Liver (tissue), 9 donors: ENCODE measurements around the gene SLC2A4RG. TPM values are rescaled to one million over a fixed set of nuclear protein-coding genes. Genes with fewer than 3 reads are reported as not detected.

Experiments used
- DNase-seq: peaks from one replicate; pipeline ENCODE4 v3.0.0-alpha.2; 2017; ENCODE audit warnings: low spot score
- H3K27ac ChIP-seq, 2 donors: one replicate each; pipeline ENCODE4 v1.7.0; 2013; ENCODE audit warnings: inconsistent platforms in 2 of 2, low read length in 2 of 2, control low read depth in 1 of 2, low read depth in 1 of 2, mild to moderate bottlenecking in 1 of 2
- H3K27me3 ChIP-seq, 4 donors: one replicate each; pipeline versions ENCODE4 v1.6.1 to v1.7.0; 2013; ENCODE audit warnings: low read length in 3 of 4, inconsistent platforms in 1 of 4, mild to moderate bottlenecking in 1 of 4, moderate library complexity in 1 of 4; ENCODE audit not compliant: control insufficient read depth in 4 of 4, insufficient read depth in 4 of 4
- H3K36me3 ChIP-seq, 4 donors: one replicate each; pipeline versions ENCODE4 v1.6.1 to v1.7.0; 2013; ENCODE audit warnings: low read length in 3 of 4, mild to moderate bottlenecking in 3 of 4, low read depth in 1 of 4, moderate library complexity in 1 of 4; ENCODE audit not compliant: control insufficient read depth in 4 of 4, insufficient read depth in 3 of 4
- H3K4me1 ChIP-seq, 4 donors: one replicate each; pipeline versions ENCODE4 v1.6.1 to v1.7.0; 2013; ENCODE audit warnings: low read length in 3 of 4, mild to moderate bottlenecking in 3 of 4, moderate library complexity in 1 of 4; ENCODE audit not compliant: control insufficient read depth in 4 of 4, insufficient read depth in 4 of 4
- H3K4me3 ChIP-seq, 3 donors: one replicate each; pipeline versions ENCODE4 v1.6.1 to v1.7.0; 2013; ENCODE audit warnings: low read length in 3 of 3, control low read depth in 1 of 3, low read depth in 1 of 3, mild to moderate bottlenecking in 1 of 3
- H3K9ac ChIP-seq, 2 donors: one replicate each; pipeline ENCODE4 v1.7.0; 2013; ENCODE audit warnings: low read length in 2 of 2, mild to moderate bottlenecking in 2 of 2, moderate library complexity in 2 of 2, control low read depth in 1 of 2, low read depth in 1 of 2
- H3K9me3 ChIP-seq, 4 donors: one replicate each; pipeline versions ENCODE4 v1.6.1 to v1.7.0; 2013; ENCODE audit warnings: low read length in 3 of 4; ENCODE audit not compliant: control insufficient read depth in 4 of 4
- CTCF ChIP-seq: fragments of 150-350 bp; IDR thresholded peaks from 2 replicates; pipeline ENCODE4 v1.5.1; 2017; ENCODE audit warnings: improper control_type of control experiment, low read depth, low read length; ENCODE audit not compliant: missing input control
- EGR1 ChIP-seq, 2 donors: IDR thresholded peaks; 2 replicates each; pipeline ENCODE4 v1.6.1; 2016 to 2018; ENCODE audit warnings: antibody characterized with exemption in 2 of 2, low read depth in 2 of 2
- FOXA1 ChIP-seq: IDR thresholded peaks from 2 replicates; pipeline ENCODE4 v1.6.1; 2016; ENCODE audit warnings: antibody characterized with exemption
- GABPA ChIP-seq, 2 donors: IDR thresholded peaks in 1 of 2; conservative IDR thresholded peaks in 1 of 2; 2 replicates each; pipeline ENCODE4 v1.6.1; 2016; ENCODE audit warnings: antibody characterized with exemption in 2 of 2, mild to moderate bottlenecking in 1 of 2, moderate library complexity in 1 of 2
- HNF4A ChIP-seq, 2 donors: conservative IDR thresholded peaks; 2 replicates each; pipeline ENCODE4 v1.6.1; 2016; ENCODE audit warnings: antibody characterized with exemption in 2 of 2, mild to moderate bottlenecking in 2 of 2
- JUND ChIP-seq, 2 donors: IDR thresholded peaks; 2 replicates each; pipeline ENCODE4 v1.6.1; 2016; ENCODE audit warnings: antibody characterized with exemption in 2 of 2
- NR2F2 ChIP-seq: IDR thresholded peaks from 2 replicates; pipeline ENCODE4 v1.6.1; 2016; ENCODE audit warnings: antibody characterized with exemption
- RXRA ChIP-seq, 2 donors: IDR thresholded peaks; 2 replicates each; pipeline ENCODE4 v1.6.1; 2017 to 2018; ENCODE audit warnings: antibody characterized with exemption in 2 of 2, mild to moderate bottlenecking in 1 of 2
- SP1 ChIP-seq: IDR thresholded peaks from 2 replicates; pipeline ENCODE4 v1.6.1; 2018; ENCODE audit warnings: antibody characterized with exemption, mild to moderate bottlenecking
- TAF1 ChIP-seq: conservative IDR thresholded peaks from 2 replicates; pipeline ENCODE4 v1.6.1; 2016; ENCODE audit warnings: antibody characterized with exemption, mild to moderate bottlenecking
- YY1 ChIP-seq: IDR thresholded peaks from 2 replicates; pipeline ENCODE4 v1.6.1; 2016; ENCODE audit warnings: antibody characterized with exemption, mild to moderate bottlenecking
- WGBS: extraction: QIAGEN DNeasy Blood & Tissue Kit; methylation state at CpG from one replicate; pipeline ENCODE4 v1.1.7; 2013; 5-methylcytosine and 5-hydroxymethylcytosine counted together
- polyA plus RNA-seq, 2 donors: library from polyadenylated mRNA; stranded (reverse) in 1 of 2; unstranded in 1 of 2; fragments of 200-250 nt in 1 of 2; fragments of >200 nt in 1 of 2; fragmentation: Nextera tagmentation in 1 of 2; extraction: Ambion mirVana in 1 of 2; gene quantifications; one replicate each; pipeline versions ENCODE4 v1.2.1 to v1.2.3, GENCODE V29; 2013 to 2015
- total RNA-seq, 2 donors: library from RNA; depleted of rRNA; stranded (reverse); fragments of >200 nt; gene quantifications; one replicate each; pipeline ENCODE4 v1.2.3, GENCODE V29; 2014
- TF ChIP-seq, protein P1 (sequence below): IDR thresholded peaks from 2 replicates; pipeline ENCODE4 v1.6.1; 2016; ENCODE audit warnings: antibody characterized with exemption, mild to moderate bottlenecking
- TF ChIP-seq, protein P2 (sequence below): IDR thresholded peaks from 2 replicates; pipeline ENCODE4 v1.6.1; 2016; ENCODE audit warnings: antibody characterized with exemption
- TF ChIP-seq, protein P3 (sequence below): IDR thresholded peaks from 2 replicates; pipeline ENCODE4 v1.6.1; 2016; ENCODE audit warnings: antibody characterized with exemption
- donor health status: healthy.
- donor health status: healthy.
- donor health status: healthy.
- donor health status: healthy.
- donor health status: healthy.

SLC2A4RG gene
- total and polyA plus RNA-seq, 4 donors = 22.2 to 39.7 (median 29.4) TPM

DNA sequence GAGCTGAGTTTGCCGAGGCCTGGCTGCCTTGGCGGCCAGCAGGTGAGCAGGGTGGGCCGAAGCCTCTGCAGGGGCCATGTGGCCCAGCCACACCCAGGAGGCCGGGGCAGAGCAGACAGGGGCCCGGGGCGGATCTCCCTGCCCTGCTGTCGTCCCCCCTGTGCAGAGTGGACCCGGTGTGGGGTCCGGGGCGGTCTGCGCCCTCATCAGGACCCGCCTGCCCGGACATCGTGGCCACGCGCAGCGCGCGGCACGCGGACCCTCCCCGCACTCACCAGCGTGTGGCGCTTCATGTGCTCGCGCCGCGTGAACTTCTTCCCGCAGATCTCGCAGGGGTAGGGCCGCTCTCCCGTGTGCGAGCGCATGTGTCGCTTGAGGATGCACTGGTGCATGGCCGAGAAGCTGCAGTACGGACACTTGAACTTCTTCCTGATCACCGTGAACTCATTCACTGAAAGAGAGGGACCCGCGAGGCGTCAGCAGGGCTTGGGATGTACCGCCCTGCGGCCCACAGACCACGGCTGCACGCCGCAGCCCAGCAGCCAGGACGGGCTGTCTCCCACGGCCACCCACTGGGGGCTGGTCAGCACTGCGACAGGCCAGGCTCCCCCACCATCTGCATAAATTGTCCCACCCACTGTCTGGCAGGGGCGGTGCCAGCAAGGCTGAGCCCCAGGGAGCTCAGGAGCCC, 13.0 kb downstream of the SLC2A4RG start:
- 95% methylated on average over 50 of the region's 50 CpGs for WGBS
- Histone ChIP-seq H3K27me3 (no peaks in the 10 kb centered on the region), H3K4me1 (no peaks in the 10 kb centered on the region), H3K9me3 (no peaks in the 10 kb centered on the region), H3K9ac (no peak overlapping the region), H3K4me3 (no peak overlapping the region), H3K27ac (no peak overlapping the region), H3K36me3 (no peaks in the 10 kb centered on the region)
- TF ChIP-seq FOXA1 (no peak), HNF4A (conservative IDR thresholded peaks at IDR 0.05) (no peak), SP1 (no peak), TAF1 (no peak), CTCF (no peak), RXRA (IDR thresholded peaks at IDR 0.05) (no peak), NR2F2 (no peak), EGR1 (IDR thresholded peaks at IDR 0.05; ENCODE audit: low read depth in 2 of 2) (no peak), JUND (IDR thresholded peaks at IDR 0.05) (no peak), GABPA (IDR thresholded peaks at IDR 0.05 in 1 of 2, conservative IDR thresholded peaks at IDR 0.05 in 1 of 2) (no peak)
- TF ChIP-seq, protein P1, sequence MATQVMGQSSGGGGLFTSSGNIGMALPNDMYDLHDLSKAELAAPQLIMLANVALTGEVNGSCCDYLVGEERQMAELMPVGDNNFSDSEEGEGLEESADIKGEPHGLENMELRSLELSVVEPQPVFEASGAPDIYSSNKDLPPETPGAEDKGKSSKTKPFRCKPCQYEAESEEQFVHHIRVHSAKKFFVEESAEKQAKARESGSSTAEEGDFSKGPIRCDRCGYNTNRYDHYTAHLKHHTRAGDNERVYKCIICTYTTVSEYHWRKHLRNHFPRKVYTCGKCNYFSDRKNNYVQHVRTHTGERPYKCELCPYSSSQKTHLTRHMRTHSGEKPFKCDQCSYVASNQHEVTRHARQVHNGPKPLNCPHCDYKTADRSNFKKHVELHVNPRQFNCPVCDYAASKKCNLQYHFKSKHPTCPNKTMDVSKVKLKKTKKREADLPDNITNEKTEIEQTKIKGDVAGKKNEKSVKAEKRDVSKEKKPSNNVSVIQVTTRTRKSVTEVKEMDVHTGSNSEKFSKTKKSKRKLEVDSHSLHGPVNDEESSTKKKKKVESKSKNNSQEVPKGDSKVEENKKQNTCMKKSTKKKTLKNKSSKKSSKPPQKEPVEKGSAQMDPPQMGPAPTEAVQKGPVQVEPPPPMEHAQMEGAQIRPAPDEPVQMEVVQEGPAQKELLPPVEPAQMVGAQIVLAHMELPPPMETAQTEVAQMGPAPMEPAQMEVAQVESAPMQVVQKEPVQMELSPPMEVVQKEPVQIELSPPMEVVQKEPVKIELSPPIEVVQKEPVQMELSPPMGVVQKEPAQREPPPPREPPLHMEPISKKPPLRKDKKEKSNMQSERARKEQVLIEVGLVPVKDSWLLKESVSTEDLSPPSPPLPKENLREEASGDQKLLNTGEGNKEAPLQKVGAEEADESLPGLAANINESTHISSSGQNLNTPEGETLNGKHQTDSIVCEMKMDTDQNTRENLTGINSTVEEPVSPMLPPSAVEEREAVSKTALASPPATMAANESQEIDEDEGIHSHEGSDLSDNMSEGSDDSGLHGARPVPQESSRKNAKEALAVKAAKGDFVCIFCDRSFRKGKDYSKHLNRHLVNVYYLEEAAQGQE = no peak
- TF ChIP-seq, protein P2, sequence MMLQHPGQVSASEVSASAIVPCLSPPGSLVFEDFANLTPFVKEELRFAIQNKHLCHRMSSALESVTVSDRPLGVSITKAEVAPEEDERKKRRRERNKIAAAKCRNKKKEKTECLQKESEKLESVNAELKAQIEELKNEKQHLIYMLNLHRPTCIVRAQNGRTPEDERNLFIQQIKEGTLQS = no peak
- TF ChIP-seq, protein P3, sequence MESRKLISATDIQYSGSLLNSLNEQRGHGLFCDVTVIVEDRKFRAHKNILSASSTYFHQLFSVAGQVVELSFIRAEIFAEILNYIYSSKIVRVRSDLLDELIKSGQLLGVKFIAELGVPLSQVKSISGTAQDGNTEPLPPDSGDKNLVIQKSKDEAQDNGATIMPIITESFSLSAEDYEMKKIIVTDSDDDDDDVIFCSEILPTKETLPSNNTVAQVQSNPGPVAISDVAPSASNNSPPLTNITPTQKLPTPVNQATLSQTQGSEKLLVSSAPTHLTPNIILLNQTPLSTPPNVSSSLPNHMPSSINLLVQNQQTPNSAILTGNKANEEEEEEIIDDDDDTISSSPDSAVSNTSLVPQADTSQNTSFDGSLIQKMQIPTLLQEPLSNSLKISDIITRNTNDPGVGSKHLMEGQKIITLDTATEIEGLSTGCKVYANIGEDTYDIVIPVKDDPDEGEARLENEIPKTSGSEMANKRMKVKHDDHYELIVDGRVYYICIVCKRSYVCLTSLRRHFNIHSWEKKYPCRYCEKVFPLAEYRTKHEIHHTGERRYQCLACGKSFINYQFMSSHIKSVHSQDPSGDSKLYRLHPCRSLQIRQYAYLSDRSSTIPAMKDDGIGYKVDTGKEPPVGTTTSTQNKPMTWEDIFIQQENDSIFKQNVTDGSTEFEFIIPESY = no peak
- no peak for DNase-seq

- H3K27me3 ChIP-seq = no peaks in the 10 kb centered on the region
- H3K27ac ChIP-seq = no peak overlapping the region
- no peaks in the 10 kb centered on the region for H3K9me3 ChIP-seq
- H3K4me3 ChIP-seq = no peak overlapping the region
- DNase-seq = no peak
- no peak overlapping the region for H3K9ac ChIP-seq
- TF ChIP-seq EGR1 (IDR thresholded peaks at IDR 0.05; ENCODE audit: low read depth in 2 of 2) (no peak), FOXA1 (no peak), NR2F2 (no peak), JUND (IDR thresholded peaks at IDR 0.05) (no peak), YY1 (no peak)
- TF ChIP-seq, protein P3 = no peak
- TF ChIP-seq, protein P2 = no peak
- no peaks in the 10 kb centered on the region for H3K36me3 ChIP-seq
- H3K4me1 ChIP-seq = no peaks in the 10 kb centered on the region
- 94% methylated on average over 13 of the region's 13 CpGs for WGBS
Measured at GRCh38 chr20:63753381-63753780, 13.8 kb downstream of the SLC2A4RG start.
